H1 (cell line): ENCODE data around the gene UBTD1. TPM values are rescaled to one million over a fixed set of nuclear protein-coding genes. Genes with fewer than 3 reads are reported as not detected.

Experiments used
- CTCF ChIA-PET: fragments of 300-600 bp; sonication (Branson Sonifier 250); formaldehyde crosslinking; loops from one replicate; lab custom pipeline; 2021; ENCODE audit not compliant: partially characterized antibody; lab: Charles Lee
- POLR2A ChIA-PET: fragments of 300-600 bp; sonication (Branson Sonifier 250); formaldehyde crosslinking; loops from one replicate; lab custom pipeline; 2021; ENCODE audit warnings: inconsistent platforms; ENCODE audit not compliant: partially characterized antibody; lab: Charles Lee
- DNase-seq, 2 experiments: peaks; one replicate each; pipeline versions ENCODE4 v3.0.0 to v3.0.0-alpha.2; 2010 to 2022; ENCODE audit warnings: low spot score in 2 of 2, low read depth in 1 of 2, mixed read lengths in 1 of 2
- FAIRE-seq: peaks from 2 replicates; lab custom pipeline; 2011; peaks lifted over from hg19 to GRCh38; lab: Jason Lieb, UNC
- H2AFZ ChIP-seq: 2 replicates; pipeline ENCODE4 v1.8.1; 2012; ENCODE audit warnings: low read length, inconsistent platforms
- H2AK5ac ChIP-seq: 2 replicates; pipeline ENCODE4 v1.6.1; 2013; ENCODE audit warnings: low read depth, low read length
- H2BK120ac ChIP-seq: replicated peaks from 2 replicates; pipeline ENCODE3; 2013; ENCODE audit warnings: low read depth, low read length, inconsistent platforms
- H2BK12ac ChIP-seq: 2 replicates; pipeline ENCODE4 v1.6.1; 2013; ENCODE audit warnings: low read depth, low read length
- H2BK15ac ChIP-seq: 2 replicates; pipeline ENCODE4 v1.6.1; 2013; ENCODE audit warnings: low read length
- H2BK20ac ChIP-seq: 2 replicates; pipeline ENCODE4 v1.6.1; 2013; ENCODE audit warnings: low read length
- H2BK5ac ChIP-seq: 2 replicates; pipeline ENCODE4 v1.6.1; 2013; ENCODE audit warnings: low read depth, low read length
- H3K14ac ChIP-seq: 2 replicates; pipeline ENCODE4 v1.6.1; 2013; ENCODE audit warnings: inconsistent platforms; ENCODE audit not compliant: insufficient read length
- H3K18ac ChIP-seq: 2 replicates; pipeline ENCODE4 v1.6.1; 2013; ENCODE audit warnings: low read length; ENCODE audit errors: extremely low read depth
- H3K23ac ChIP-seq: 2 replicates; pipeline ENCODE4 v1.6.1; 2013; ENCODE audit warnings: inconsistent platforms; ENCODE audit not compliant: insufficient read length
- H3K23me2 ChIP-seq: 2 replicates; pipeline ENCODE4 v1.6.1; 2013; ENCODE audit warnings: low read depth, low read length
- H3K27ac ChIP-seq: 2 replicates; pipeline ENCODE4 v1.6.1; 2011; ENCODE audit warnings: low read depth, low read length, inconsistent platforms
- H3K27me3 ChIP-seq, 4 experiments: replicated peaks in 1 of 4; 1 replicate in 1 of 4; 2 replicates in 3 of 4; pipeline versions ENCODE4 v1.6.1 to v1.8.1; 2011 to 2013; ENCODE audit warnings: low read length in 3 of 4, mild to moderate bottlenecking in 3 of 4, inconsistent platforms in 2 of 4, mixed read lengths in 2 of 4, moderate library complexity in 1 of 4; ENCODE audit not compliant: control insufficient read depth in 3 of 4, insufficient read depth in 3 of 4; ENCODE audit errors: extremely low read depth in 1 of 4
- H3K36me3 ChIP-seq, 4 experiments: 2 replicates each; pipeline versions ENCODE4 v1.6.1 to v1.8.1; 2011 to 2013; ENCODE audit warnings: mild to moderate bottlenecking in 4 of 4, low read length in 3 of 4, moderate library complexity in 2 of 4, control low read depth in 1 of 4, inconsistent platforms in 1 of 4; ENCODE audit not compliant: insufficient read depth in 4 of 4, control insufficient read depth in 2 of 4
- H3K4ac ChIP-seq: replicated peaks from 2 replicates; pipeline ENCODE3; 2013; ENCODE audit warnings: low read length, low read depth, mixed read lengths, inconsistent platforms; ENCODE audit not compliant: insufficient read length
- H3K4me1 ChIP-seq, 4 experiments: replicated peaks in 1 of 4; 1 replicate in 1 of 4; 2 replicates in 3 of 4; pipeline versions ENCODE4 v1.6.1 to v1.8.1; 2011 to 2013; ENCODE audit warnings: low read length in 3 of 4, inconsistent platforms in 2 of 4, mixed read lengths in 1 of 4; ENCODE audit not compliant: insufficient read depth in 4 of 4, control insufficient read depth in 3 of 4
- H3K4me2 ChIP-seq, 2 experiments: 2 replicates each; pipeline versions ENCODE4 v1.6.1 to v1.8.1; 2011 to 2013; ENCODE audit warnings: low read depth in 2 of 2, low read length in 2 of 2, control low read depth in 1 of 2, inconsistent platforms in 1 of 2, mild to moderate bottlenecking in 1 of 2; ENCODE audit not compliant: insufficient read depth in 1 of 2
- H3K4me3 ChIP-seq, 4 experiments: fragments of 200-600, 300-600 bp in 1 of 4; sonication (generic), shearing (Covaris generic), sonication (Bioruptor Twin) in 1 of 4; 2 replicates each; pipeline versions ENCODE4 v1.5.1 to v1.8.1; 2011 to 2016; ENCODE audit warnings: low read length in 4 of 4, low read depth in 3 of 4, control low read depth in 2 of 4, inconsistent platforms in 2 of 4, mild to moderate bottlenecking in 2 of 4, mixed read lengths in 1 of 4, moderate library complexity in 1 of 4; ENCODE audit not compliant: insufficient read depth in 2 of 4; ENCODE audit errors: extremely low read depth in 1 of 4
- H3K56ac ChIP-seq: replicated peaks from 2 replicates; pipeline ENCODE3; 2013; ENCODE audit warnings: low read depth, mild to moderate bottlenecking, mixed read lengths, low read length, inconsistent platforms; ENCODE audit not compliant: insufficient read length
- H3K79me1 ChIP-seq: 2 replicates; pipeline ENCODE4 v1.6.1; 2013; ENCODE audit warnings: low read depth, low read length, control low read depth
- H3K79me2 ChIP-seq, 2 experiments: 2 replicates each; pipeline versions ENCODE4 v1.6.1 to v1.8.1; 2012 to 2013; ENCODE audit warnings: low read length in 2 of 2, mild to moderate bottlenecking in 2 of 2, inconsistent platforms in 1 of 2; ENCODE audit not compliant: insufficient read depth in 2 of 2, control insufficient read depth in 1 of 2
- H3K9ac ChIP-seq, 4 experiments: replicated peaks in 1 of 4; 1 replicate in 1 of 4; 2 replicates in 3 of 4; pipeline versions ENCODE4 v1.6.1 to v1.8.1; 2011 to 2013; ENCODE audit warnings: low read depth in 3 of 4, low read length in 3 of 4, control low read depth in 2 of 4, mild to moderate bottlenecking in 2 of 4, moderate library complexity in 2 of 4, inconsistent platforms in 1 of 4; ENCODE audit errors: extremely low read depth in 1 of 4
- H3K9me3 ChIP-seq, 2 experiments: 2 replicates each; pipeline versions ENCODE4 v1.6.1 to v1.8.1; 2012 to 2013; ENCODE audit warnings: mild to moderate bottlenecking in 2 of 2, moderate library complexity in 2 of 2, control low read depth in 1 of 2, inconsistent platforms in 1 of 2, low read depth in 1 of 2, low read length in 1 of 2, mixed read lengths in 1 of 2; ENCODE audit not compliant: insufficient read depth in 2 of 2
- H4K20me1 ChIP-seq, 2 experiments: replicated peaks in 1 of 2; 2 replicates each; pipeline versions ENCODE3 to v1.8.1; 2011 to 2013; ENCODE audit warnings: inconsistent platforms in 2 of 2, low read length in 2 of 2, mild to moderate bottlenecking in 1 of 2; ENCODE audit not compliant: insufficient read depth in 2 of 2, control insufficient read depth in 1 of 2
- H4K5ac ChIP-seq: 2 replicates; pipeline ENCODE4 v1.6.1; 2013; ENCODE audit warnings: low read length, low read depth, mixed read lengths, inconsistent platforms; ENCODE audit not compliant: insufficient read length
- H4K8ac ChIP-seq: 2 replicates; pipeline ENCODE4 v1.8.0; 2013; ENCODE audit warnings: mild to moderate bottlenecking, moderate library complexity, low read length, inconsistent platforms; ENCODE audit not compliant: insufficient read depth; ENCODE audit errors: extremely low read depth
- H4K91ac ChIP-seq: replicated peaks from 2 replicates; pipeline ENCODE3; 2013; ENCODE audit warnings: low read length, mixed read lengths, inconsistent platforms; ENCODE audit not compliant: insufficient read length
- KDM5A ChIP-seq: fragments of 200-600 bp; IDR thresholded peaks from 2 replicates; pipeline ENCODE4 v1.7.1; 2012; ENCODE audit warnings: mild to moderate bottlenecking, low read length, inconsistent platforms, mixed read lengths
- WGBS, 2 experiments: shearing (Covaris generic) in 1 of 2; methylation state at CpG; one replicate each; pipeline versions ENCODE4 v1.1.6 to v1.1.7; 2013 to 2015; ENCODE audit warnings: low lambda C conversion rate in 2 of 2, mixed read lengths in 2 of 2, inconsistent platforms in 1 of 2, low coverage in 1 of 2, missing lambda C conversion rate in 1 of 2; ENCODE audit not compliant: insufficient replicate concordance in 2 of 2, insufficient coverage in 1 of 2, insufficient read length in 1 of 2; ENCODE audit errors: extremely low coverage in 1 of 2, missing lambda C conversion rate in 1 of 2; 5-methylcytosine and 5-hydroxymethylcytosine counted together
- polyA plus RNA-seq, 7 experiments: library from polyadenylated mRNA; depleted of rRNA in 3 of 7; stranded (reverse) in 5 of 7; unstranded in 2 of 7; fragments of >200 nt in 5 of 7; fragments of 200-250 nt in 2 of 7; gene quantifications; 1 replicate in 5 of 7; 2 replicates in 1 of 7; 4 replicates in 1 of 7; pipeline versions ENCODE4 v1.2.1 to v1.2.3, GENCODE V29; 2011 to 2013; ENCODE audit warnings: missing spikeins in 2 of 7, mixed read lengths in 2 of 7
- total RNA-seq: library from RNA; stranded (reverse); fragmentation: NEBNext Ultra II Directional; extraction: Animal tissue kit (Norgen Biotek cat#: 25700); gene quantifications from 2 replicates; pipeline ENCODE4 v1.2.1, GENCODE V29; 2021
- TF ChIP-seq, protein P1 (sequence below): IDR thresholded peaks from 2 replicates; pipeline ENCODE4 v1.6.1; 2012; ENCODE audit warnings: inconsistent platforms

UBTD1 gene
- total and polyA plus RNA-seq, 2 of the 8 experiments (the other 6 are each of a cell fraction or from before 2014, with no cell fraction given): 22.3 to 36.2 TPM

DNA sequence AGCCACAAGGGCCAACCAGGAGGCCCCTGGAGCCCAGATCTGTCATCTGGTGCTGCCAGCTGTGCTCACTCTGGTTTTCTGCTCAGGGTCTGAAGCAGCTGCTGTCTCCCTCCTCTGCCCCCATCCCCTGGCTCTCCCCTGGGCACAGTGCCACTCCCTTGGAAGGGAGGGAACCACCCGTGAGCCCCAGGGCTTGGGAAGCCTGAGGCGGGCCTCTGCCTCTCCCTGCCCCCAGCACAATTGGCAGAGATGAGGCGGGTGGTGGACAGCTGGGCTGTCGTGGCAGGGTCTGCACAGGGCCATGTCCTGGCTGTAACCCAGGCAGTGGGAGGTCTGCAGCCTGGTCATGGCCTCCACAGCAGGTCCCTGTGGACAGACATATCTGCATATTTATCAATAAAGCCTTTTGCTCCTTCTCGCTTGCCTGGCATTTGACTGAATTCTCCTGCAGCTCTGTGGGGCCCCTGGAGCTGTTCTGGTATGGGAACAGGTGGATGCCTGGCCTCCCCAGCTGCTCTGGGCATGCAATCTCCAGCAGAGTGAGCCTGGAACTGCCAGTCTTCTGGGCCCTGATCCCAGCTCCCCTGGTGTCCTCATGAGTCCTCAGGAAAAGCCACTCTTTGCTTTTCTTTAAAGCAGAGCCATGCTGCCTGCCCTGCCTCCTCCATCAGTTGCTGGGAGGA is 72.2 kb downstream of the UBTD1 start:
- H3K27ac ChIP-seq: no peak overlapping the region
- whole genome bisulfite sequencing, 2 experiments: 96% methylated on average over 5 of the region's 5 CpGs; no CpG with 5 or more reads in 1 of the 2 experiments
- H2BK12ac ChIP-seq: no peak overlapping the region
- peaks cover 0 to 2% of the 10 kb centered on the region in 2 experiments for H4K20me1 ChIP-seq
- no peak overlapping the region for H3K9ac ChIP-seq
- H3K4me1 ChIP-seq: peaks cover 2 to 6% (median 4%) of the 10 kb centered on the region in 4 experiments; a peak in 3 of 7 replicates
- H3K27me3 ChIP-seq: no peaks in the 10 kb centered on the region
- POLR2A ChIA-PET: interaction anchor here (1.4 kb wide), 2 partner anchors 16 to 40 kb away, joined by 3 to 7 read pairs; no protein-coding TSS in a partner anchor
- H3K4me3 ChIP-seq: no peak overlapping the region
- no peak overlapping the region; the same call in 1 of the 2 replicates for H4K8ac ChIP-seq
- no peak overlapping the region for H3K14ac ChIP-seq
- H3K23me2 ChIP-seq: no peaks in the 10 kb centered on the region
- H3K4me2 ChIP-seq: no peak overlapping the region
- no peak for FAIRE-seq
- H3K79me1 ChIP-seq: no peaks in the 10 kb centered on the region
- H3K23ac ChIP-seq: no peak overlapping the region
- no peak overlapping the region for H2BK20ac ChIP-seq
- H3K4ac ChIP-seq: no peak overlapping the region
- no peak overlapping the region for H4K91ac ChIP-seq
- H3K9me3 ChIP-seq: no peaks in the 10 kb centered on the region
- CTCF ChIA-PET: interaction anchor here (0.9 to 12.9 kb wide), 19 partner anchors 13 to 156 kb away, joined by 3 to 169 read pairs (median 10); partner anchors contain the start of genes C10orf62, HOGA1 and PI4K2A
- H2BK15ac ChIP-seq: no peak overlapping the region
- H3K79me2 ChIP-seq: no peaks in the 10 kb centered on the region
- H2BK5ac ChIP-seq: no peak overlapping the region
- peaks cover 0 to 14% (median 2%) of the 10 kb centered on the region in 4 experiments; a peak in 4 of 8 replicates for H3K36me3 ChIP-seq
- no peak overlapping the region for H3K56ac ChIP-seq
- no peak overlapping the region for H2BK120ac ChIP-seq
- H3K18ac ChIP-seq: no peak overlapping the region
- 0 out of 2 replicates have a peak overlapping the region, but pooled peaks have one; percentile 6 for H2AK5ac ChIP-seq
- H2AFZ ChIP-seq: no peak overlapping the region
- no peak for DNase-seq
- H4K5ac ChIP-seq: no peak overlapping the region
- TF ChIP-seq, protein P1, sequence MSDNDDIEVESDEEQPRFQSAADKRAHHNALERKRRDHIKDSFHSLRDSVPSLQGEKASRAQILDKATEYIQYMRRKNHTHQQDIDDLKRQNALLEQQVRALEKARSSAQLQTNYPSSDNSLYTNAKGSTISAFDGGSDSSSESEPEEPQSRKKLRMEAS: no peak
- no peak for TF ChIP-seq KDM5A
